Prostate gland (tissue), 2 donors: Measurements from ENCODE around the gene ZNF576.

Experiments
- POLR2A ChIP-seq: fragments of 450-650 bp; IDR thresholded peaks from one replicate; pipeline ENCODE4 v1.6.1; 2016; ENCODE audit warnings: antibody characterized with exemption, mild to moderate bottlenecking
- POLR2AphosphoS5 ChIP-seq: sonication (generic); formaldehyde crosslinking; IDR thresholded peaks from one replicate; pipeline ENCODE4 v1.6.1; 2017; ENCODE audit warnings: antibody characterized with exemption
- TF ChIP-seq, protein P1 (sequence below), 4 experiments: fragments of 200-600 bp in 2 of 4; fragments of 450-650 bp in 2 of 4; sonication (generic) in 2 of 4; IDR thresholded peaks; 1 replicate in 3 of 4; 2 replicates in 1 of 4; pipeline ENCODE4 v1.5.1; 2016 to 2019; ENCODE audit warnings: antibody characterized with exemption in 4 of 4, mild to moderate bottlenecking in 2 of 4, moderate library complexity in 2 of 4

DNA sequence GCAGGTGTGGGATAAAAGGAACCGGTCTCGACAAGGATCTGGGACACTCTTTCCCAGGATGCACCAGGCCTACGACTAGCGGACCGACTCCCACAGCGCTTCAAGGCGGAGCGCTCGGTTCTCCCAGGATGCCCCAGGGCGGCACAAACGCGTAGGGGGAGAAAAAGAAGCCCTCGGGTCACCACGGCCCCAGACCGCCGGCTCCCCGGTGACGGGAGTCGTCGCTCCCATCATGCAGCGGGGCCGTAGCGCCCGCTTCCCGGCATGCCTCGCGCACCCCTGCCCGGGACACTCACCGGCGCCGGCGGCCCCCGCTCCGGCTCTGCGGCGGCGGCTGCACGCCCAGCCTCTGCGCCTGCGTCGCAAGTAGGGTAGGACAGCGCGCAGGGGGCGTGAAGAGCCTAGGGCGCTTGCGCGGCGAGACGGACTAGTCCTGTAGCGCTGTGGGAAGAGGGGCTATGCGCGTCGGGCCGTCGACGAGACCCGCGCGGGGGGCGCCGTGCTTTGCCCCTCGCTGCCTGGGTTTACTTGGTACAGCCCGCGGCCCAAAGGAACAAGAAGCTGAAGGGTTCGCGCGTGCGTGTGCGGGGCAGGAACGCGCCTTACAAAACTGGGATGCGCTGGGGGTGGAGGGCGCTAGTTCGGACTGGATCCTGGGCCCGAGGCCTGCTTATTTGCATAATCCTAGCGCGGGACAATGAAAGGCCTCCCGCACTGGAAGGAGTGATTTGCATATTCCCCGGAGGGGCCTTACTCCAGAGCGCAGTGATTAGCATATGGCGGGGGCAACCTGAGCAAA, 23.1 kb downstream of the ZNF576 start, which contains the start of gene ZNF428:
- TF ChIP-seq, protein P1, sequence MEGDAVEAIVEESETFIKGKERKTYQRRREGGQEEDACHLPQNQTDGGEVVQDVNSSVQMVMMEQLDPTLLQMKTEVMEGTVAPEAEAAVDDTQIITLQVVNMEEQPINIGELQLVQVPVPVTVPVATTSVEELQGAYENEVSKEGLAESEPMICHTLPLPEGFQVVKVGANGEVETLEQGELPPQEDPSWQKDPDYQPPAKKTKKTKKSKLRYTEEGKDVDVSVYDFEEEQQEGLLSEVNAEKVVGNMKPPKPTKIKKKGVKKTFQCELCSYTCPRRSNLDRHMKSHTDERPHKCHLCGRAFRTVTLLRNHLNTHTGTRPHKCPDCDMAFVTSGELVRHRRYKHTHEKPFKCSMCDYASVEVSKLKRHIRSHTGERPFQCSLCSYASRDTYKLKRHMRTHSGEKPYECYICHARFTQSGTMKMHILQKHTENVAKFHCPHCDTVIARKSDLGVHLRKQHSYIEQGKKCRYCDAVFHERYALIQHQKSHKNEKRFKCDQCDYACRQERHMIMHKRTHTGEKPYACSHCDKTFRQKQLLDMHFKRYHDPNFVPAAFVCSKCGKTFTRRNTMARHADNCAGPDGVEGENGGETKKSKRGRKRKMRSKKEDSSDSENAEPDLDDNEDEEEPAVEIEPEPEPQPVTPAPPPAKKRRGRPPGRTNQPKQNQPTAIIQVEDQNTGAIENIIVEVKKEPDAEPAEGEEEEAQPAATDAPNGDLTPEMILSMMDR (IDR thresholded peaks at IDR 0.05): peak in 1 of 4 experiments; percentile 18
- TF ChIP-seq POLR2A (peak; percentile 65), POLR2AphosphoS5 (peak; percentile 65)
